ENCODE results near the gene LALBA.
"Not testable (repeated sequence)": the region's sequence is repeated elsewhere in the genome, so short reads cannot be mapped to it uniquely, and the experiment has no call there.

Gene LALBA

DNA sequence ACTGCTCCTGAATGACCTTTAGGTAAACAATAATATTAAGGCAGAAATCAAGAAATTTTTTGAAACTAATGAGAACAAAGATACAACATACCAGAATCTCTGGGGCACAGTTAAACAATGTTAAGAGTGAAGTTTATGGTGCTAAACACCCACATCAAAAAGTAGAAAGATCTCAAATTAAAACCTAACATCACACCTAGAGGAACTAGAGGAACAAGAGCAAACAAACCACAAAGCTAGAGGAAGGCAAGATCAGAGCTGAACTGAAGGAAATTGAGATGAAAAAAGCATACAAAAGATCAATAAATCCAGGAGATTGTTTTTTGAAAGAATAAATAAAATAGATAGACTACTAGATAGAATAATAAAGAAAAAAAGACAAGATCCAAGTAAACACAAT lies 37.2 kb downstream of the LALBA start:
- DNase-seq: no peak

DNA sequence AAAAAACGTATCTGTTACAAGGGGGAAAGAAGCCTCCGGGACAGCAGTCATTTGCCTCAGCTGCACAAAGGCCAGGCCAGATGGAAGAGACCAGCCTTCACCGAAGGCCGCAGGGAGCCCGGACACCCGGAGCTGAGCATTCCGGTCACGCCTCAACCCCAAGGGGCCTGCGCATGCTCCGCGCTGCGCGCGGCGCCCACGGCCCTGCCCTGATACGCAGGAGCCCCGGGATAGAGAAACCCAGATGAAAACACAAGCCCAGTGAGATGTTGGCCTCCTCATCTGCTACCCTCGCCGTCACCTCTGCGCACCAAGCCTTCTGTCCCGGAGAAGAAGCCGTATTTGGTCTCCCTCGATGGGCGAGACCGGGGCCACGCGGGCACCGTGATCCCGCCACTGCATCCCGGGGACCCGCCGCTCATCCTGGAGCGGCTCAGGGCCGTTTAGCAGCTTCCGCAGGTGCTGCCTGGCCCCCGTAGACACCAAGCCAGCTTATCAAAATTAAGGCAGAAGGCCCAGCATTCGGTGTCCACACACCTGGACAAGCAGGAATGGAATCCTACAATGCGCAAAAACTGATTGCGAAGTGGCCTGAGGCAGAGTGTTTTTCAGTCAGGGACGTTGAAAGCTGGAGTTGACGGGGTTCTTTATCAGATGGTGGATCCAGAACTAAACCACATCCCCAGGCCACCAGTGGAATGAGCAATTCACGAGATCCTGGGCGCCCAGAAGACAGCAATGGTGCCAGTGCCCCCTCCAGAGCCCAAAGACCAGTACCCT lies 41.8 kb downstream of the LALBA start:
- DNase-seq: no peak

DNA sequence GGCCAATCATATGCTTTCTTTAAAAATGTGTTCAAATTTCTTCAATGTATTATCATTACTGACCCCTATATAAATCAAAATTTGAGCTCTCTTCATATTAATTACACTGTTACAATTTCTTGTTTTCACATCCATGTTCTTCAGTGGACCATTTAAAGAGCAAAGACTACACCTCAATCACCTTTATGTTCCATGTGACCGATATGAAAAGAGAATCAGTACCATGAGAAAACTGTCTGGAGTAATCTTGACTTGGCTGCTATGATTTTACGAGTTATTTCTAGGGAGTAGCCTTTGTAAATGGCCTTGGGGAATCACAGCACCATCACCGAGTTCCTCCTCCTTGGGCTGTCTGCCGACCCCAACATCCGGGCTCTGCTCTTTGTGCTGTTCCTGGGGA lies 44.5 kb downstream of the LALBA start, which contains the start of gene OR8S1:
Gene OR8S1 (plus strand): TSS at position 301 of the 400 bp plus-strand sequence. CDS start 0 bp downstream, at position 301.
- no peak for DNase-seq

DNA sequence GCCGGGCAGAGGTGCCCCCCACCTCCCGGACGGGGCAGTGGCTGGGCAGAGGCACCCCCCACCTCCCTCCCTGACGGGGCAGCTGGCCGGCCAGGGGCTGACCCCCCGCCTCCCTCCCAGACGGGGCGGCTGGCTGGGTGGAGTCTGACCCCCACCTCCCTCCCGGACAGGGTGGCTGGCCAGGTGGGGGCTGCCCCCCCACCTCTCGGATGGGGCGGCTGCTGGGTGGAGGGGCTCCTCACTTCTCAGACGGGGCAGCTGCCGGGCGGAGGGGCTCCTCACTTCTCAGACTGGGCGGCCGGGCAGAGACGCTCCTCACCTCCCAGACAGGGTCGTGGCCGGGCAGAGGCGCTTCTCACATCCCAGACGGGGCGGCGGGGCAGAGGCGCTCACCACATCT lies 49.5 kb downstream of the LALBA start:
- not testable (repeated sequence) for DNase-seq
